Jurkat, Clone E6-1 (cell line): ENCODE data around the gene ISM1. TPM values are rescaled to one million over a fixed set of nuclear protein-coding genes. Genes with fewer than 3 reads are reported as not detected.
A peak's percentile ranks its signal among the peaks of the same experiment; 100 is the strongest.

Experiments used
- DNase-seq: peaks from one replicate; pipeline ENCODE4 v3.0.0-alpha.2; 2011; ENCODE audit warnings: low read depth, low spot score
- H3K4me3 ChIP-seq: 2 replicates; pipeline ENCODE4 v1.5.1; 2011; ENCODE audit warnings: mild to moderate bottlenecking, low read length, control low read depth, moderate library complexity
- polyA plus RNA-seq: library from polyadenylated mRNA; unstranded; fragments of >200 nt; gene quantifications from one replicate; pipeline ENCODE4 v1.2.1, GENCODE V29; 2012; ENCODE audit warnings: missing spikeins; ENCODE audit not compliant: insufficient read length, insufficient read depth

ISM1 gene
- polyA plus RNA-seq, result 2.1 TPM

- peak within 1 kb of the TSS; percentile 38 for H3K4me3 ChIP-seq
- no peak for DNase-seq
Measured at GRCh38 chr20:13220904-13221297, at the start of gene ISM1. Gene ISM1, plus strand, starts transcription at chr20:13221274. Its CDS starts 503 bp downstream, at chr20:13221777.

GRCh38 chr20:13173201-13173600, 47.9 kb upstream of the ISM1 start:
- no peak overlapping the region for H3K4me3 ChIP-seq
- no peak for DNase-seq

- no peak overlapping the region for H3K4me3 ChIP-seq
Measured at GRCh38 chr20:13174402-13174801, 46.7 kb upstream of the ISM1 start.

GRCh38 chr20:13180986-13181889, 39.8 kb upstream of the ISM1 start:
- DNase-seq, result no peak
- no peak overlapping the region for H3K4me3 ChIP-seq

More at GRCh38 chr20:13174402-13174801, 46.7 kb upstream of the ISM1 start:
- DNase-seq, result no peak

GRCh38 chr20:13183005-13183404, 38.1 kb upstream of the ISM1 start:
- H3K4me3 ChIP-seq, result no peak overlapping the region
- no peak for DNase-seq

- no peak for DNase-seq
- H3K4me3 ChIP-seq, result no peak overlapping the region
Measured at GRCh38 chr20:13186043-13186774, 34.9 kb upstream of the ISM1 start.

GRCh38 chr20:13187899-13188298, 33.2 kb upstream of the ISM1 start:
- peak; percentile 4 for DNase-seq
- H3K4me3 ChIP-seq, result no peak overlapping the region

GRCh38 chr20:13199279-13199678, 21.8 kb upstream of the ISM1 start:
- no peak overlapping the region for H3K4me3 ChIP-seq
- DNase-seq, result no peak

- DNase-seq, result no peak
Measured at GRCh38 chr20:13200767-13201500, 20.1 kb upstream of the ISM1 start.

GRCh38 chr20:13202565-13202964, 18.5 kb upstream of the ISM1 start:
- no peak overlapping the region for H3K4me3 ChIP-seq

More at GRCh38 chr20:13200767-13201500, 20.1 kb upstream of the ISM1 start:
- H3K4me3 ChIP-seq, result no peak overlapping the region

GRCh38 chr20:13205425-13205824, 15.6 kb upstream of the ISM1 start:
- peak; percentile 31 for DNase-seq
- H3K4me3 ChIP-seq, result no peak overlapping the region

More at GRCh38 chr20:13202565-13202964, 18.5 kb upstream of the ISM1 start:
- no peak for DNase-seq

GRCh38 chr20:13205848-13206434, 15.1 kb upstream of the ISM1 start:
- DNase-seq, result no peak
- H3K4me3 ChIP-seq, result no peak overlapping the region

GRCh38 chr20:13207016-13207415, 14.1 kb upstream of the ISM1 start:
- no peak for DNase-seq
- H3K4me3 ChIP-seq, result no peak overlapping the region

- no peak overlapping the region for H3K4me3 ChIP-seq
- DNase-seq, result no peak
Measured at GRCh38 chr20:13211956-13212618, 9.0 kb upstream of the ISM1 start.

GRCh38 chr20:13212750-13213149, 8.3 kb upstream of the ISM1 start:
- H3K4me3 ChIP-seq, result no peak overlapping the region
- DNase-seq, result peak; percentile 80

GRCh38 chr20:13213335-13213734, 7.7 kb upstream of the ISM1 start:
- H3K4me3 ChIP-seq, result no peak overlapping the region
- no peak for DNase-seq

- H3K4me3 ChIP-seq, result no peak overlapping the region
- DNase-seq, result no peak
Measured at GRCh38 chr20:13216533-13216932, 4.5 kb upstream of the ISM1 start.

- no peak for DNase-seq
- H3K4me3 ChIP-seq, result no peak overlapping the region
Measured at GRCh38 chr20:13219327-13220193, 1.5 kb upstream of the ISM1 start.
